ENCODE data around the gene SPATS1.
A peak's percentile ranks its signal among the peaks of the same experiment; 100 is the strongest.

DNA sequence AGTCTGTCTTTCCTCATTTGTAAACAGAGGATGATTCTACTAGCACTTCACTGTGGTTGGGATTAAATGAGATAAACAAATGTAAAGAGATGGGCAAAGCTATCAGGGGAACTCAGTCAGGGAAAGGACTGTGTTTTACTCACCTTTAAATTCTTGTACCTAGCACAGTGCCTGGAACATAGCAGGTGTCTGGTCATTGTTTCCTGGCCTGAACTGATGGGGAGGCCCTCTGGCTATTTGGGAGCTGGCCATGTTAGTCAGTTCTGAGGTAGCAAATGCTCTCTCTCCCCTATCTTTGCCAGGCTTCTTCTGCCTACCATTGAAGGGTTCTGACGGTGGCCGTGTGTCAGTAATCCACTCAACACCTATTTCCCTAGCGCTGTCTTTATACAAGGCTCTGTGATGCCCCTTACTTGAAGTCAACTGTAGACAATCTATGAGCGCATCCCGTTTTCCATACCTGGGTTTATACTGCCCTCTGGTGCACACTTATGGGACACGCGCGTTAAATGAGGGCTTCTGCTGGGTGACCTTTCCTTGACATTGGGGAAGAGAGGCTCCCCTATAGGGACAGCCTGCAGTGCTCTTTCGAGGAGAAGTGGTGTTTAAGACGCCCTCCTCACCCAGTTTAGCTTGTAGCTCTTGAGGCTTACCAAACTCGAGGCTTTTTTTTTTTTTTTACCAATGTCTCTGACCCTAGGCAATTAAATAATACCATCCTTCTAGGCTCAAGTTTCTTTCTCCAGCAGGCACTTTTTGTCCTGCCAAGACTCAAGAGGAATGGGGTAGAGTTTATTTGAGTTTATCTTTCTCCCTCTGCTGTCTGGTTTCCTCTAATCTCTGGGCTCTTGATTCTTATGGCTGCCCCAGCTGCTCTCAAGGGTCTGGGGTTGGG, 4.0 kb upstream of the SPATS1 start:
- TF ChIP-seq, protein P1, sequence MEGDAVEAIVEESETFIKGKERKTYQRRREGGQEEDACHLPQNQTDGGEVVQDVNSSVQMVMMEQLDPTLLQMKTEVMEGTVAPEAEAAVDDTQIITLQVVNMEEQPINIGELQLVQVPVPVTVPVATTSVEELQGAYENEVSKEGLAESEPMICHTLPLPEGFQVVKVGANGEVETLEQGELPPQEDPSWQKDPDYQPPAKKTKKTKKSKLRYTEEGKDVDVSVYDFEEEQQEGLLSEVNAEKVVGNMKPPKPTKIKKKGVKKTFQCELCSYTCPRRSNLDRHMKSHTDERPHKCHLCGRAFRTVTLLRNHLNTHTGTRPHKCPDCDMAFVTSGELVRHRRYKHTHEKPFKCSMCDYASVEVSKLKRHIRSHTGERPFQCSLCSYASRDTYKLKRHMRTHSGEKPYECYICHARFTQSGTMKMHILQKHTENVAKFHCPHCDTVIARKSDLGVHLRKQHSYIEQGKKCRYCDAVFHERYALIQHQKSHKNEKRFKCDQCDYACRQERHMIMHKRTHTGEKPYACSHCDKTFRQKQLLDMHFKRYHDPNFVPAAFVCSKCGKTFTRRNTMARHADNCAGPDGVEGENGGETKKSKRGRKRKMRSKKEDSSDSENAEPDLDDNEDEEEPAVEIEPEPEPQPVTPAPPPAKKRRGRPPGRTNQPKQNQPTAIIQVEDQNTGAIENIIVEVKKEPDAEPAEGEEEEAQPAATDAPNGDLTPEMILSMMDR (IDR thresholded peaks at IDR 0.05) = peak; percentile 53 to 77 (median 59)
- TF ChIP-seq EP300 (IDR thresholded peaks at IDR 0.05) = no peak

Measured in tibial nerve (tissue), 4 donors.